NK-92 (cell line): ENCODE measurements around the gene SCAANT1.

Experiments used
- DNase-seq: peaks from one replicate; lab custom pipeline; 2025; ENCODE audit not compliant: unreplicated experiment; lab: John Stamatoyannopoulos, UW

Gene SCAANT1

GRCh38 chr3:63911873-63912767 is at the start of gene SCAANT1:
SCAANT1 (minus strand) TSS chr3:63912383.
- DNase-seq: peak; percentile 3

GRCh38 chr3:63961891-63962290 is 49.7 kb upstream of the SCAANT1 start:
- no peak for DNase-seq

- DNase-seq: no peak
Measured at GRCh38 chr3:63960048-63960711, 48.0 kb upstream of the SCAANT1 start.

- DNase-seq: no peak
Measured at GRCh38 chr3:63959146-63959545, 47.0 kb upstream of the SCAANT1 start.

GRCh38 chr3:63955830-63956545 is 43.8 kb upstream of the SCAANT1 start:
- no peak for DNase-seq

GRCh38 chr3:63955036-63955650 is 43.0 kb upstream of the SCAANT1 start:
- no peak for DNase-seq

GRCh38 chr3:63954182-63954581 is 42.0 kb upstream of the SCAANT1 start:
- DNase-seq: no peak

- DNase-seq: no peak
Measured at GRCh38 chr3:63952248-63952594, 40.0 kb upstream of the SCAANT1 start.

GRCh38 chr3:63951492-63952247 is 39.5 kb upstream of the SCAANT1 start:
- no peak for DNase-seq

- no peak for DNase-seq
Measured at GRCh38 chr3:63950698-63951097, 38.5 kb upstream of the SCAANT1 start.

- DNase-seq: no peak
Measured at GRCh38 chr3:63949005-63949404, 36.8 kb upstream of the SCAANT1 start.

GRCh38 chr3:63947594-63947993 is 35.4 kb upstream of the SCAANT1 start:
- no peak for DNase-seq

GRCh38 chr3:63946753-63947152 is 34.6 kb upstream of the SCAANT1 start:
- no peak for DNase-seq

- DNase-seq: no peak
Measured at GRCh38 chr3:63945558-63946096, 33.4 kb upstream of the SCAANT1 start.

- no peak for DNase-seq
Measured at GRCh38 chr3:63943678-63944077, 31.5 kb upstream of the SCAANT1 start.

GRCh38 chr3:63942528-63942927 is 30.3 kb upstream of the SCAANT1 start:
- no peak for DNase-seq

GRCh38 chr3:63940389-63940757 is 28.2 kb upstream of the SCAANT1 start:
- no peak for DNase-seq

GRCh38 chr3:63937661-63938651 is 25.8 kb upstream of the SCAANT1 start:
- no peak for DNase-seq

- DNase-seq: no peak
Measured at GRCh38 chr3:63936925-63937324, 24.7 kb upstream of the SCAANT1 start.
